Psoas muscle (tissue), 8 donors: ENCODE data around the gene RASA1. TPM values are rescaled to one million over a fixed set of nuclear protein-coding genes. Genes with fewer than 3 reads are reported as not detected.

Experiments used
- ATAC-seq, 4 donors: fragments of 200-7000 bp; cut with Tn5 transposase; one replicate each; pipeline ENCODE4 v1.9.1; 2020; ENCODE audit warnings: moderate library complexity in 3 of 4, mild to moderate bottlenecking in 2 of 4
- DNase-seq, 2 donors: peaks; one replicate each; pipeline ENCODE4 v3.0.0-alpha.2; 2020
- H3K27ac ChIP-seq: fragments of 200-600 bp; one replicate; pipeline ENCODE4 v1.8.0; 2022
- H3K27me3 ChIP-seq, 3 donors: fragments of 200-600 bp in 1 of 3; one replicate each; pipeline versions ENCODE4 v1.6.1 to v1.8.0; 2013 to 2022; ENCODE audit warnings: low read length in 2 of 3, mild to moderate bottlenecking in 2 of 3, moderate library complexity in 1 of 3; ENCODE audit not compliant: insufficient read depth in 3 of 3
- H3K36me3 ChIP-seq, 2 donors: fragments of 200-600 bp in 1 of 2; one replicate each; pipeline versions ENCODE4 v1.6.1 to v1.8.0; 2013 to 2022; ENCODE audit warnings: low read depth in 1 of 2, mild to moderate bottlenecking in 1 of 2, moderate library complexity in 1 of 2; ENCODE audit not compliant: insufficient read depth in 1 of 2
- H3K4me1 ChIP-seq: fragments of 200-600 bp; one replicate; pipeline ENCODE4 v1.8.0; 2022
- H3K4me3 ChIP-seq: fragments of 200-600 bp; one replicate; pipeline ENCODE4 v1.8.0; 2022; ENCODE audit warnings: mild to moderate bottlenecking
- H3K9me3 ChIP-seq: fragments of 200-600 bp; one replicate; pipeline ENCODE4 v1.8.0; 2022
- whole genome bisulfite sequencing, 3 donors: extraction: QIAGEN DNeasy Blood & Tissue Kit; methylation state at CpG; one replicate each; pipeline versions ENCODE4 v1.1.6 to v1.1.7; 2013; 5-methylcytosine and 5-hydroxymethylcytosine counted together
- intact Hi-C, 2 donors: fragments of 100-400 bp; cut with DNase I; formaldehyde crosslinking; loops; one replicate each; pipeline versions ENCODE4 v1.11.0 to v1.14.2; 2022
- polyA plus RNA-seq, 3 donors: library from polyadenylated mRNA; stranded (reverse); fragments of 200-250 nt; gene quantifications; one replicate each; pipeline ENCODE4 v1.2.3, GENCODE V29; 2013
- total RNA-seq, 4 donors: library from RNA; stranded (reverse); fragmentation: NEBNext Ultra II Directional in 2 of 4; extraction: Animal tissue kit (Norgen Biotek cat#: 25700) in 2 of 4; gene quantifications; one replicate each; pipeline versions ENCODE4 v1.2.1 to v1.2.4, GENCODE V29; 2021 to 2023
- TF ChIP-seq, protein P1 (sequence below): fragments of 200-600 bp; IDR thresholded peaks from one replicate; pipeline ENCODE4 v1.8.0; 2022; ENCODE audit warnings: antibody characterized with exemption
- donor health status: healthy with polysubstance abuse.
- donor health status: DM: no; HTN: no; CAD: no; lungs with moderate emphysema.
- donor health status: Bipolar disorder and iron deficiency.
- donor health status: healthy.
- donor health status: DM: yes; HTN: yes; CAD: no.
- donor health status: DM: no; HTN: no; CAD: no.
- donor health status: DM: no; HTN: no; CAD: no.
- donor health status: DM: yes; HTN: yes; CAD: no.

Gene RASA1
- total and polyA plus RNA-seq, 7 donors: 5.4 to 16.8 (median 11.4) TPM

DNA sequence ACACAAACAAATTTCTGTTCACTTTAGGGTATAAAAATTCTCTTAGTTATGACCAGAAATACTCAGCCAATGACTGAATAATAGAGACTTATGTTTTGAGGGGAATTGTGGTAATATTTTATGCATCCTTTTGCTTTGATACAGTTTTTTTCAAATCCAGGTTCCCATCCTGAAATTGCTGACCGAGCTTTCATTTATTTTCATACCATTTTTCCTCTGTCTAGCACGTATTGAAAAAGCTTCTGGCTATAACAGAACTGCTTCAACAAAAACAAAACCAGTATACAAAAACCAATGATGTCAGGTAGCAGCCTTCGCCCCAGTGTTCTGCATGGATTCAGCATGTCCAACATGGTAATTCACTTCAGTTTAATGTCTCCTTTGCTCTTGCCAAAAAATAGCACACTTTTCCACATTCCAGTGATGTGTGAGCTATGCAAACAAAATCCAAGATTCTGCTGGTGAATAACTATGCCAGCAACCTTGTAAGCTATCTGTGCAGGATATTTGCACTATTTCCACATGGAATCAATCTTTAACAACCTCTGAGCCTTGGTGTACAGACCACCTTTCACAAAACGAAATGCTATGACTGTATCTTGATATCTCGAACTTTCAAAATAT lies 123.0 kb downstream of the RASA1 start:
- Histone ChIP-seq H3K27ac (no peak overlapping the region), H3K36me3 (peaks cover 17 to 100% of the 10 kb centered on the region in 2 donors), H3K27me3 (no peaks in the 10 kb centered on the region), H3K4me1 (no peaks in the 10 kb centered on the region), H3K4me3 (no peak overlapping the region), H3K9me3 (no peaks in the 10 kb centered on the region)
- WGBS, 3 donors: 79 to 85% (median 84%) methylated on average over 5 of the region's 5 CpGs
- DNase-seq (no peak), ATAC-seq (no peak)
- TF ChIP-seq, protein P1, sequence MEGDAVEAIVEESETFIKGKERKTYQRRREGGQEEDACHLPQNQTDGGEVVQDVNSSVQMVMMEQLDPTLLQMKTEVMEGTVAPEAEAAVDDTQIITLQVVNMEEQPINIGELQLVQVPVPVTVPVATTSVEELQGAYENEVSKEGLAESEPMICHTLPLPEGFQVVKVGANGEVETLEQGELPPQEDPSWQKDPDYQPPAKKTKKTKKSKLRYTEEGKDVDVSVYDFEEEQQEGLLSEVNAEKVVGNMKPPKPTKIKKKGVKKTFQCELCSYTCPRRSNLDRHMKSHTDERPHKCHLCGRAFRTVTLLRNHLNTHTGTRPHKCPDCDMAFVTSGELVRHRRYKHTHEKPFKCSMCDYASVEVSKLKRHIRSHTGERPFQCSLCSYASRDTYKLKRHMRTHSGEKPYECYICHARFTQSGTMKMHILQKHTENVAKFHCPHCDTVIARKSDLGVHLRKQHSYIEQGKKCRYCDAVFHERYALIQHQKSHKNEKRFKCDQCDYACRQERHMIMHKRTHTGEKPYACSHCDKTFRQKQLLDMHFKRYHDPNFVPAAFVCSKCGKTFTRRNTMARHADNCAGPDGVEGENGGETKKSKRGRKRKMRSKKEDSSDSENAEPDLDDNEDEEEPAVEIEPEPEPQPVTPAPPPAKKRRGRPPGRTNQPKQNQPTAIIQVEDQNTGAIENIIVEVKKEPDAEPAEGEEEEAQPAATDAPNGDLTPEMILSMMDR: no peak
- intact Hi-C loops: loop anchor here in 1 of 2 donors (10.0 kb wide), 1 partner anchor 326 kb away; no protein-coding TSS in a partner anchor

DNA sequence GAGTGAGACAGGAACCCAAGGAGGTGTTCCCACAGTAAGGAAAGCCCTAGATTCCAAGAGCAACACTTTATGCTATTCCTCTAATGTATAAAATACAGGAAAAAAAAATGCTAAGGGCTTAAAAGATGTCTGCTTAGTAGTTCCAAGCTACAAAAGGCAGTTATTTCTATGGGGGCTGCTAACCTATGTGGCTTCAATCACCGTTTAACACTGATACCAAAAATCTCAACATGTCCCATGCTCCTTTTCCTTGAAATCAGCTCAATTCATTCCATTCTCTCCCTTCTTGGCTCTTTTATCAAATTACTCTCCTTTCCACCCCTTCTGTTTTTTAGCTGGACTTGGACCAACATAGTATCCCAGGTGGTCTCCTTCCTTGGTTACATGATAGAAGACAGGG lies 124.5 kb downstream of the RASA1 start:
- H3K4me1 ChIP-seq: no peaks in the 10 kb centered on the region
- H3K27me3 ChIP-seq: no peaks in the 10 kb centered on the region
- no peak overlapping the region for H3K4me3 ChIP-seq
- H3K27ac ChIP-seq: no peak overlapping the region
- no peaks in the 10 kb centered on the region for H3K9me3 ChIP-seq
- intact Hi-C loops: loop anchor here in 1 of 2 donors (10.0 kb wide), 1 partner anchor 327 kb away; no protein-coding TSS in a partner anchor
- DNase-seq (no peak), ATAC-seq (no peak)
- TF ChIP-seq, protein P1: no peak
- H3K36me3 ChIP-seq: peaks cover 15 to 100% of the 10 kb centered on the region in 2 donors
- WGBS, 3 donors: 80 to 90% (median 82%) methylated on average over 1 of the region's 1 CpG

DNA sequence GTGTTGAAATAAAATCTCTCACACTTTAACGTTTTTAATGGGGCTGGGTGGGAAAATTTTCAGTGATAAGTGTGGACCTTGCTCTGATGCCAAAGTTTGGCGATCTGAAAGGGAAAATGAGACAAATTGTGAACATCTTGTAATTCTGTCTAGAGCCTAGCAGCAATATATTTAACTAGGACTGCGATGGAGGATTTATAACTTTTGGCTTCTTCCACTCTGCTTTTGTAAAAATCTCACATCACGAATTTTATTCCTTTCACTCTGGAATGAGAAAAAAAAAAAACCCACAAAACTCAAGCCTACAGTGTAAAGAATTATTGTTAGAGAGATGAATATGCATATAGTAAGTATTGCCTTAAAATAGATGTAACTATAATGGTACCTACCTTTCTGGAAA lies 125.1 kb downstream of the RASA1 start:
- intact Hi-C loops: loop anchor here in 1 of 2 donors (10.0 kb wide), 1 partner anchor 328 kb away; no protein-coding TSS in a partner anchor
- Histone ChIP-seq H3K27ac (no peak overlapping the region), H3K9me3 (no peaks in the 10 kb centered on the region), H3K36me3 (peaks cover 18 to 100% of the 10 kb centered on the region in 2 donors), H3K4me3 (no peak overlapping the region), H3K27me3 (no peaks in the 10 kb centered on the region), H3K4me1 (no peaks in the 10 kb centered on the region)
- TF ChIP-seq, protein P1: no peak
- 79 to 83% (median 81%) methylated on average over 4 of the region's 4 CpGs for WGBS, 3 donors
- DNase-seq (no peak), ATAC-seq (no peak)

DNA sequence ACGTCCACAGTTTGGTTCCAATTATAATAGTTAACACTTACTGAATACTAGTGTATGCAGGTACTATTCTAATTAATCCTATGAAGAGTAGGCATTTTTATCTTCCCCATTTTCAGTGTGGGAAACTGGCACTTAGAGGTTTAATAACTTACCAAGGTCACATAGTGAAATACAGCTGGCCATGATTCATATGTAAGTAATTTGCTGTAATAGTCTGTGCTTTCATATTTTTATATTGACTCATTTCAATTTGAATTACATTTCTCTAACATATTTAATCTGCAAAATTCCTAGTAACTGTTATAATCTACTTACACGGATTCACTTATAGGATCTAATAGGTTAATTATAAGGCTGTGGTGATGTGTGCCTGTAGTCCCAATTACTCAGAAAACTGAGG lies 125.6 kb downstream of the RASA1 start:
- no peak overlapping the region for H3K27ac ChIP-seq
- peak in 2 of 4 donors; percentile 47 to 49 for ATAC-seq
- intact Hi-C loops: loop anchor here in 1 of 2 donors (10.0 kb wide), 1 partner anchor 329 kb away; no protein-coding TSS in a partner anchor

More for the DNA sequence above, 125.6 kb downstream of the RASA1 start:
- Histone ChIP-seq H3K27me3 (no peaks in the 10 kb centered on the region), H3K36me3 (peaks cover 18 to 100% of the 10 kb centered on the region in 2 donors), H3K4me1 (no peaks in the 10 kb centered on the region), H3K9me3 (no peaks in the 10 kb centered on the region), H3K4me3 (no peak overlapping the region)
- no peak for DNase-seq
- TF ChIP-seq, protein P1: no peak
- 61 to 78% (median 65%) methylated on average over 2 of the region's 2 CpGs for WGBS, 3 donors
